HepG2 (cell line): Measurements from ENCODE around the gene LZTS2. TPM values are rescaled to one million over a fixed set of nuclear protein-coding genes. Genes with fewer than 3 reads are reported as not detected.

ENCODE experiments used
- AGO2 ChIP-seq: fragments of 200-400 bp; formaldehyde crosslinking; optimal IDR thresholded peaks from 2 replicates; pipeline ENCODE3; 2017; ENCODE audit warnings: mild to moderate bottlenecking, low read depth, low read length, moderate library complexity
- GATAD1 ChIP-seq: IDR thresholded peaks from 2 replicates; pipeline ENCODE4 v1.6.1; 2016; ENCODE audit warnings: missing genetic modification reagents, missing compliant biosample characterization
- HNRNPL ChIP-seq: fragments of 200-400 bp; formaldehyde crosslinking; IDR thresholded peaks from 2 replicates; pipeline ENCODE4 v1.6.1; 2017; ENCODE audit warnings: mild to moderate bottlenecking, low read depth, low read length
- RBFOX2 ChIP-seq: fragments of 200-400 bp; formaldehyde crosslinking; IDR thresholded peaks from 2 replicates; pipeline ENCODE4 v1.6.1; 2017; ENCODE audit warnings: low read depth, mild to moderate bottlenecking, low read length
- TBL1XR1 ChIP-seq: fragments of 150-350 bp; IDR thresholded peaks from 2 replicates; pipeline ENCODE4 v1.6.1; 2014; ENCODE audit warnings: borderline replicate concordance, low read length; ENCODE audit not compliant: partially characterized antibody
- ZNF256 ChIP-seq: sonication (generic); formaldehyde crosslinking; conservative IDR thresholded peaks from 2 replicates; pipeline ENCODE4 v1.4.0; 2020; ENCODE audit warnings: missing genetic modification reagents
- ZNF274 ChIP-seq: sonication (generic); formaldehyde crosslinking; IDR thresholded peaks from 2 replicates; pipeline ENCODE4 v1.5.1; 2020; ENCODE audit warnings: mild to moderate bottlenecking, missing genetic modification reagents
- ZNF280D ChIP-seq: sonication (generic); formaldehyde crosslinking; IDR thresholded peaks from 2 replicates; pipeline ENCODE4 v1.5.1; 2020; ENCODE audit warnings: mild to moderate bottlenecking, missing genetic modification reagents
- polyA plus RNA-seq, 8 experiments: library from polyadenylated mRNA; depleted of rRNA in 3 of 8; stranded (reverse) in 7 of 8; unstranded in 1 of 8; fragments of >200 nt; fragmentation: Illumina TruSeq in 4 of 8; extraction: Trizol in 4 of 8; gene quantifications; 2 replicates each; pipeline versions ENCODE4 v1.2.1 to v1.2.3, GENCODE V29; 2011 to 2016; ENCODE audit warnings: low read depth in 4 of 8, missing spikeins in 1 of 8, mixed read lengths in 1 of 8; ENCODE audit not compliant: insufficient read depth in 1 of 8
- total RNA-seq, 5 experiments: library from RNA; depleted of rRNA; stranded (reverse); fragments of >200 nt; fragmentation: Illumina TruSeq; extraction: Trizol; gene quantifications; 2 replicates each; pipeline ENCODE4 v1.2.3, GENCODE V29; 2016; ENCODE audit warnings: low read depth in 1 of 5
- TF ChIP-seq, protein P1 (sequence below), 2 experiments: sonication (generic) in 1 of 2; formaldehyde crosslinking in 1 of 2; IDR thresholded peaks; 2 replicates each; pipeline versions ENCODE4 v1.6.1 to v1.9.0; 2014 to 2022; ENCODE audit warnings: antibody characterized with exemption in 1 of 2, borderline replicate concordance in 1 of 2, inconsistent platforms in 1 of 2, low read depth in 1 of 2, missing genetic modification reagents in 1 of 2
- TF ChIP-seq, protein P2 (sequence below): sonication (generic); formaldehyde crosslinking; IDR thresholded peaks from 2 replicates; pipeline ENCODE4 v1.4.0; 2020; ENCODE audit warnings: missing genetic modification reagents
- TF ChIP-seq, protein P3 (sequence below): sonication (generic); formaldehyde crosslinking; IDR thresholded peaks from 2 replicates; pipeline ENCODE4 v1.4.0; 2020; ENCODE audit warnings: missing genetic modification reagents

LZTS2 gene
- total and polyA plus RNA-seq, 2 of the 13 experiments (the other 11 are each of a cell fraction or from before 2014, with no cell fraction given) = 43.6 to 65.6 TPM

- TF ChIP-seq, protein P1, sequence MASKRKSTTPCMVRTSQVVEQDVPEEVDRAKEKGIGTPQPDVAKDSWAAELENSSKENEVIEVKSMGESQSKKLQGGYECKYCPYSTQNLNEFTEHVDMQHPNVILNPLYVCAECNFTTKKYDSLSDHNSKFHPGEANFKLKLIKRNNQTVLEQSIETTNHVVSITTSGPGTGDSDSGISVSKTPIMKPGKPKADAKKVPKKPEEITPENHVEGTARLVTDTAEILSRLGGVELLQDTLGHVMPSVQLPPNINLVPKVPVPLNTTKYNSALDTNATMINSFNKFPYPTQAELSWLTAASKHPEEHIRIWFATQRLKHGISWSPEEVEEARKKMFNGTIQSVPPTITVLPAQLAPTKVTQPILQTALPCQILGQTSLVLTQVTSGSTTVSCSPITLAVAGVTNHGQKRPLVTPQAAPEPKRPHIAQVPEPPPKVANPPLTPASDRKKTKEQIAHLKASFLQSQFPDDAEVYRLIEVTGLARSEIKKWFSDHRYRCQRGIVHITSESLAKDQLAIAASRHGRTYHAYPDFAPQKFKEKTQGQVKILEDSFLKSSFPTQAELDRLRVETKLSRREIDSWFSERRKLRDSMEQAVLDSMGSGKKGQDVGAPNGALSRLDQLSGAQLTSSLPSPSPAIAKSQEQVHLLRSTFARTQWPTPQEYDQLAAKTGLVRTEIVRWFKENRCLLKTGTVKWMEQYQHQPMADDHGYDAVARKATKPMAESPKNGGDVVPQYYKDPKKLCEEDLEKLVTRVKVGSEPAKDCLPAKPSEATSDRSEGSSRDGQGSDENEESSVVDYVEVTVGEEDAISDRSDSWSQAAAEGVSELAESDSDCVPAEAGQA (IDR thresholded peaks at IDR 0.05; ENCODE audit: low read depth) = no peak
- TF ChIP-seq, protein P1 (CRISPR knock-in tag; IDR thresholded peaks at IDR 0.05; ENCODE audit: borderline replicate concordance) = no peak
- TF ChIP-seq GATAD1 (no peak), TBL1XR1 (no peak), RBFOX2 (peak; percentile 84), AGO2 (peak; percentile 95), ZNF274 (CRISPR knock-in tag) (no peak), ZNF280D (CRISPR knock-in tag) (no peak), ZNF256 (CRISPR knock-in tag) (no peak), HNRNPL (peak; percentile 92)
- TF ChIP-seq, protein P2, sequence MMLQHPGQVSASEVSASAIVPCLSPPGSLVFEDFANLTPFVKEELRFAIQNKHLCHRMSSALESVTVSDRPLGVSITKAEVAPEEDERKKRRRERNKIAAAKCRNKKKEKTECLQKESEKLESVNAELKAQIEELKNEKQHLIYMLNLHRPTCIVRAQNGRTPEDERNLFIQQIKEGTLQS (CRISPR knock-in tag) = no peak
- TF ChIP-seq, protein P3, sequence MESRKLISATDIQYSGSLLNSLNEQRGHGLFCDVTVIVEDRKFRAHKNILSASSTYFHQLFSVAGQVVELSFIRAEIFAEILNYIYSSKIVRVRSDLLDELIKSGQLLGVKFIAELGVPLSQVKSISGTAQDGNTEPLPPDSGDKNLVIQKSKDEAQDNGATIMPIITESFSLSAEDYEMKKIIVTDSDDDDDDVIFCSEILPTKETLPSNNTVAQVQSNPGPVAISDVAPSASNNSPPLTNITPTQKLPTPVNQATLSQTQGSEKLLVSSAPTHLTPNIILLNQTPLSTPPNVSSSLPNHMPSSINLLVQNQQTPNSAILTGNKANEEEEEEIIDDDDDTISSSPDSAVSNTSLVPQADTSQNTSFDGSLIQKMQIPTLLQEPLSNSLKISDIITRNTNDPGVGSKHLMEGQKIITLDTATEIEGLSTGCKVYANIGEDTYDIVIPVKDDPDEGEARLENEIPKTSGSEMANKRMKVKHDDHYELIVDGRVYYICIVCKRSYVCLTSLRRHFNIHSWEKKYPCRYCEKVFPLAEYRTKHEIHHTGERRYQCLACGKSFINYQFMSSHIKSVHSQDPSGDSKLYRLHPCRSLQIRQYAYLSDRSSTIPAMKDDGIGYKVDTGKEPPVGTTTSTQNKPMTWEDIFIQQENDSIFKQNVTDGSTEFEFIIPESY (CRISPR knock-in tag) = peak; percentile 95
These were observed 7.0 kb downstream of the LZTS2 start (continued) for GRCh38 chr10:101006593-101007098.
